Muscle layer of duodenum (tissue), 2 donors: ENCODE results near the gene SERPINB12.

Source experiments
- H3K27ac ChIP-seq: one replicate; pipeline ENCODE4 v1.7.0; 2013; ENCODE audit warnings: mild to moderate bottlenecking, low read length
- H3K27me3 ChIP-seq: one replicate; pipeline ENCODE4 v1.7.0; 2013; ENCODE audit warnings: low read depth, mild to moderate bottlenecking, control low read depth, low read length
- H3K36me3 ChIP-seq, 2 donors: one replicate each; pipeline ENCODE4 v1.7.0; 2013; ENCODE audit warnings: low read length in 2 of 2, control low read depth in 1 of 2, mild to moderate bottlenecking in 1 of 2; ENCODE audit not compliant: insufficient read depth in 2 of 2, control insufficient read depth in 1 of 2
- H3K4me1 ChIP-seq, 2 donors: one replicate each; pipeline ENCODE4 v1.7.0; 2013; ENCODE audit warnings: low read length in 2 of 2, mild to moderate bottlenecking in 2 of 2, control low read depth in 1 of 2, moderate library complexity in 1 of 2; ENCODE audit not compliant: insufficient read depth in 2 of 2, control insufficient read depth in 1 of 2
- H3K4me3 ChIP-seq, 2 donors: one replicate each; pipeline ENCODE4 v1.7.0; 2013; ENCODE audit warnings: low read length in 2 of 2, low read depth in 1 of 2, mild to moderate bottlenecking in 1 of 2
- H3K9me3 ChIP-seq, 2 donors: one replicate each; pipeline ENCODE4 v1.7.0; 2013; ENCODE audit warnings: low read length in 2 of 2, control low read depth in 1 of 2, mild to moderate bottlenecking in 1 of 2; ENCODE audit not compliant: control insufficient read depth in 1 of 2
- donor health status: healthy.

SERPINB12 gene

GRCh38 chr18:63552581-63552980, 10.4 kb downstream of the SERPINB12 start:
- Histone ChIP-seq H3K4me3 (no peak overlapping the region), H3K4me1 (peaks cover 0 to 12% of the 10 kb centered on the region in 2 donors), H3K36me3 (no peaks in the 10 kb centered on the region), H3K27me3 (no peaks in the 10 kb centered on the region), H3K9me3 (no peaks in the 10 kb centered on the region), H3K27ac (no peak overlapping the region)

DNA sequence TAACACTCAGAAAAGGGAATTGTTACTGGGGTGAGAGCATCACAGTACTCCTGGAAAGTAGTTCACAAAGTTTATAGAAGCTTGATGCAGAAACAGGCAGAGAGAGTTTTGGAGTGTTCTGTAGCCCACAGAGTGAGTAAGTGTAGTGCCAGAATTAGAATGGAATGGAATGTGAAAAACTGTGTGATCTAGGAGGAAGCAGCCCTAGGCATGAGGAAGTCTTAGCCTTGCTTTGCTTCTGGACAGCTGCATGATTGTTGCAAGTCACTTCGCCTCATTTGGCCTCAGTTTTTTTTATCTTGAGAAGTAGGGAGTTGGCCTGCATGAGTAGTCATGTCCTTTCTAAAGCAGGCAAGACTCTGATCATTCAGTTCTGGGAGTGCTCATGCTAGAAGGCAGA, 10.9 kb downstream of the SERPINB12 start:
- no peaks in the 10 kb centered on the region for H3K27me3 ChIP-seq

DNA sequence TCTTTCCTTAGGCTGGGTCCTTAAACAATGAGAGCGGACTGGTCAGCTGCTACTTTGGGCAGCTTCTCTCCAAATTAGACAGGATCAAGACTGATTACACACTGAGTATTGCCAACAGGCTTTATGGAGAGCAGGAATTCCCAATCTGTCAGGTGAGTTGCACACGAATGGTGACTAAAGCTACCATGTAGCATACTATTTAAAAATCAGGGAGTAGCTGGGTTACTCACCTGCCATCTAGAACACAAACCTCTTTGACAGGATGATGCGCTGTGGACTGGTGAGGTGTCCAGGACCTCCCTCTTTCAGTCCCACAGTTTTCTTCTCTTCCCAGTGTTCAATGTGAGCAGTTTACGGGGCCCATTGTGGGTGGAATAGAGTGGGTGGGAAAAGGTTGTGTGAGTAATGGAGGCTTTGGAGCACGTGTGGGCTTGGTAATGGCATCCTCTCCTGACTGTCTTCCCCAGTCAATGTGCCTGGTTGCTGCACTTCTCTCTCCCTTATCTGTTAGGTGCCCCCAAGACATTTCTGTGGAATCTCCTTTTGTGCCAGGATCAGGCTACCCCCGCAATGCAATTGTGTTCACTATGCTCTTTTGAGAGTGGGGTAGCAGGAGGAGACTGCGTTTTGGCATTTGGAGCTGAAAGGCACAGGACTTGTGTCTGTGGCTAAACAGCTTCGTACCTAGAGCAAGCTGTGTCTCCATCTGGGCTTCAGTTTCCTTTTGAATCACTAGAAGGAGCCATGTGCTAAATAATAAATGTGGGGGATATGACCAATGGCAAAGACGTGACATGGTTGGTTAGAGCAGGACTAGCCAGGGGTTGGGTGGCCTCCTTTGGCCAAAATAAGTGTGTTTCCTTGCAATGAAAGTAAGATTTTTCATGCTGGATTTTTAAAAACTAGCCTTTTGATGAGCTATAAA, 17.7 kb downstream of the SERPINB12 start:
- H3K27ac ChIP-seq = no peak overlapping the region
- no peaks in the 10 kb centered on the region for H3K4me1 ChIP-seq
- H3K4me3 ChIP-seq = no peak overlapping the region
- H3K27me3 ChIP-seq = no peaks in the 10 kb centered on the region
- H3K9me3 ChIP-seq = no peaks in the 10 kb centered on the region
- no peaks in the 10 kb centered on the region for H3K36me3 ChIP-seq

More for the DNA sequence above, 10.9 kb downstream of the SERPINB12 start:
- H3K4me3 ChIP-seq = no peak overlapping the region
- no peaks in the 10 kb centered on the region for H3K36me3 ChIP-seq
- H3K4me1 ChIP-seq = peaks cover 0 to 12% of the 10 kb centered on the region in 2 donors
- H3K27ac ChIP-seq = no peak overlapping the region
- H3K9me3 ChIP-seq = no peaks in the 10 kb centered on the region

DNA sequence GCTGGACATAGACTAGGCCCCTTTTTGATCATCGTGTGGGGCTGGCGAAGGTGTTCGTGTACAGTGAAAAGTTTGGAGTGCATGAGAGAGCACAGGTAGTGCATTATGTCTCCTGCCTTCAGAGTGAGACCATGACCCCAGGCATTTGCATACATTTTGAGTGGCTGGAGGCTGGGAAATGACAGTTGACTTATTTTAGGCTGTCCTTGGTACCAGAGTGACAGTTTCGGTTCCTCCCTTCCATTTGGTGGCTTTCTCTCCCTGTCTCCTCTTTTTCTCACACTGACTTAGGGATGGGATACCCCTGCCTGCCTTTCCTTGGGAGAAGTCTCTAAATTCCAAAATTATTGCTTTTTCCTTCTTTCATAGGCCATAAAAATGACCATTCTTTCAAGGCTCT, 20.1 kb downstream of the SERPINB12 start:
- Histone ChIP-seq H3K4me3 (no peak overlapping the region), H3K9me3 (no peaks in the 10 kb centered on the region), H3K27me3 (no peaks in the 10 kb centered on the region), H3K4me1 (no peaks in the 10 kb centered on the region), H3K27ac (no peak overlapping the region), H3K36me3 (no peaks in the 10 kb centered on the region)

GRCh38 chr18:63564021-63564420, 21.9 kb downstream of the SERPINB12 start:
- Histone ChIP-seq H3K27ac (no peak overlapping the region), H3K4me1 (no peaks in the 10 kb centered on the region), H3K9me3 (no peaks in the 10 kb centered on the region), H3K4me3 (no peak overlapping the region), H3K27me3 (no peaks in the 10 kb centered on the region), H3K36me3 (no peaks in the 10 kb centered on the region)

DNA sequence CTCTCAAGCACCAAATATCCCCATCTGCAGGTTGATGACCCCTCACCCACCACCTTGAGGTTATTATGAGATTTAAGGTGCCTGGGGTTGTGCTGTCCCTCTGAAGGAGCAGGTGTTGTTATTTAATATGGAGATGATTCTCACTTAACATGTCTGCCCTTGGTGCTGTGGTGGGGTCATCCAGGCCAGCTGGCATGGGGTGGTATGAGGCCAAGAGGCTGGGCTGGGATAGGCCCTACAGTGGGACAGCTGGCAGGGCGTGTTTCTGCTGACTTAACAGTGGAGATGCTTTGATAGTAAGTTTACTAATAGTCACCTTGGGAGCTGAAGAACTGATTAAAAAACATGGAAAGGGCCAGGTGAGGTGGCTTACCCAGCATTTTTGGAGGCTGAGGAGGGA, 22.4 kb downstream of the SERPINB12 start:
- H3K9me3 ChIP-seq = no peaks in the 10 kb centered on the region
- no peaks in the 10 kb centered on the region for H3K27me3 ChIP-seq
- H3K36me3 ChIP-seq = no peaks in the 10 kb centered on the region
- H3K4me1 ChIP-seq = no peaks in the 10 kb centered on the region
- H3K27ac ChIP-seq = no peak overlapping the region
- no peak overlapping the region for H3K4me3 ChIP-seq

GRCh38 chr18:63567276-63567675, 25.1 kb downstream of the SERPINB12 start:
- Histone ChIP-seq H3K27me3 (no peaks in the 10 kb centered on the region), H3K36me3 (no peaks in the 10 kb centered on the region), H3K9me3 (no peaks in the 10 kb centered on the region), H3K27ac (no peak overlapping the region), H3K4me1 (no peaks in the 10 kb centered on the region), H3K4me3 (no peak overlapping the region)

- H3K4me3 ChIP-seq = no peak overlapping the region
- no peaks in the 10 kb centered on the region for H3K4me1 ChIP-seq
- H3K36me3 ChIP-seq = no peaks in the 10 kb centered on the region
- no peaks in the 10 kb centered on the region for H3K27me3 ChIP-seq
- H3K27ac ChIP-seq = no peak overlapping the region
- no peaks in the 10 kb centered on the region for H3K9me3 ChIP-seq
These were observed 25.7 kb downstream of the SERPINB12 start for GRCh38 chr18:63567825-63568224.

- H3K27ac ChIP-seq = no peak overlapping the region
- no peaks in the 10 kb centered on the region for H3K9me3 ChIP-seq
- no peaks in the 10 kb centered on the region for H3K36me3 ChIP-seq
- no peak overlapping the region for H3K4me3 ChIP-seq
- no peaks in the 10 kb centered on the region for H3K4me1 ChIP-seq
- H3K27me3 ChIP-seq = no peaks in the 10 kb centered on the region
These were observed 28.6 kb downstream of the SERPINB12 start for GRCh38 chr18:63570721-63571120.

GRCh38 chr18:63575681-63576080, 33.5 kb downstream of the SERPINB12 start:
- Histone ChIP-seq H3K27me3 (no peaks in the 10 kb centered on the region), H3K4me3 (no peak overlapping the region), H3K4me1 (no peaks in the 10 kb centered on the region), H3K36me3 (no peaks in the 10 kb centered on the region), H3K9me3 (no peaks in the 10 kb centered on the region), H3K27ac (no peak overlapping the region)

GRCh38 chr18:63578357-63578958, 36.3 kb downstream of the SERPINB12 start:
- H3K9me3 ChIP-seq = no peaks in the 10 kb centered on the region
- no peak overlapping the region for H3K27ac ChIP-seq
- H3K4me1 ChIP-seq = no peaks in the 10 kb centered on the region
- no peaks in the 10 kb centered on the region for H3K36me3 ChIP-seq
- no peaks in the 10 kb centered on the region for H3K27me3 ChIP-seq
- no peak overlapping the region for H3K4me3 ChIP-seq
